Stimulated activated CD8-positive, alpha-beta memory T cell treated with anti-CD3 and anti-CD28 coated beads, Interleukin-15, amount 100 ng/mL, for 1 hour (primary cell): ENCODE data around the gene TMEM132A.

Source experiments
- DNase-seq: peaks from one replicate; pipeline ENCODE4 v3.0.0-alpha.2; 2020; ENCODE audit warnings: low read depth

Gene TMEM132A

GRCh38 chr11:60921777-60922335, 2.4 kb upstream of the TMEM132A start:
- DNase-seq, result no peak

- DNase-seq, result no peak
Measured at GRCh38 chr11:60922906-60923305, 1.4 kb upstream of the TMEM132A start.

GRCh38 chr11:60923326-60923725, 934 bp upstream of the TMEM132A start:
- DNase-seq, result no peak

GRCh38 chr11:60923800-60924109, 505 bp upstream of the TMEM132A start:
- no peak for DNase-seq

- no peak for DNase-seq
Measured at GRCh38 chr11:60924906-60925853, 920 bp downstream of the TMEM132A start.

- DNase-seq, result no peak
Measured at GRCh38 chr11:60925868-60926267, 1.6 kb downstream of the TMEM132A start.

GRCh38 chr11:60926500-60926899, 2.2 kb downstream of the TMEM132A start:
- no peak for DNase-seq

- no peak for DNase-seq
Measured at GRCh38 chr11:60927061-60927592, 2.9 kb downstream of the TMEM132A start.

GRCh38 chr11:60927600-60927999, 3.3 kb downstream of the TMEM132A start:
- no peak for DNase-seq

- DNase-seq, result no peak
Measured at GRCh38 chr11:60928563-60929001, 4.3 kb downstream of the TMEM132A start.

GRCh38 chr11:60929764-60930163, 5.5 kb downstream of the TMEM132A start:
- DNase-seq, result no peak

GRCh38 chr11:60930394-60930793, 6.1 kb downstream of the TMEM132A start:
- no peak for DNase-seq

- no peak for DNase-seq
Measured at GRCh38 chr11:60931917-60932316, 7.7 kb downstream of the TMEM132A start.

GRCh38 chr11:60932605-60933356, 8.5 kb downstream of the TMEM132A start:
- no peak for DNase-seq

GRCh38 chr11:60933416-60934123, 9.3 kb downstream of the TMEM132A start:
- no peak for DNase-seq

GRCh38 chr11:60934124-60934789, 10.0 kb downstream of the TMEM132A start:
- DNase-seq, result no peak

- DNase-seq, result no peak
Measured at GRCh38 chr11:60934790-60935605, 10.7 kb downstream of the TMEM132A start.

GRCh38 chr11:60935676-60936442, 11.6 kb downstream of the TMEM132A start:
- no peak for DNase-seq

GRCh38 chr11:60936467-60937143, 12.3 kb downstream of the TMEM132A start:
- no peak for DNase-seq
